Glomerular visceral epithelial cell (primary cell): ENCODE data around the gene CRTC2.

ENCODE experiments used
- DNase-seq: peaks from one replicate; pipeline ENCODE4 v3.0.0-alpha.2; 2016; ENCODE audit errors: extremely low spot score

The CRTC2 gene

GRCh38 chr1:153946622-153947241 lies 11.7 kb downstream of the CRTC2 start, which contains the start of gene DENND4B:
DENND4B (minus strand) TSS chr1:153946718; CDS start chr1:153944374, 2,344 bp downstream.
- DNase-seq, result peak; percentile 86

GRCh38 chr1:153945795-153946621 lies 12.4 kb downstream of the CRTC2 start:
- DNase-seq, result peak; percentile 70

- DNase-seq, result peak; percentile 14
Measured at GRCh38 chr1:153945131-153945794, 13.1 kb downstream of the CRTC2 start.

GRCh38 chr1:153944827-153945117 lies 13.6 kb downstream of the CRTC2 start:
- DNase-seq, result no peak

- DNase-seq, result no peak
Measured at GRCh38 chr1:153944005-153944826, 14.2 kb downstream of the CRTC2 start.

- DNase-seq, result no peak
Measured at GRCh38 chr1:153942766-153943549, 15.5 kb downstream of the CRTC2 start.

- DNase-seq, result no peak
Measured at GRCh38 chr1:153941826-153942725, 16.3 kb downstream of the CRTC2 start.

GRCh38 chr1:153940756-153941155 lies 17.7 kb downstream of the CRTC2 start:
- no peak for DNase-seq

GRCh38 chr1:153939476-153939875 lies 18.9 kb downstream of the CRTC2 start:
- DNase-seq, result no peak

- DNase-seq, result no peak
Measured at GRCh38 chr1:153938996-153939395, 19.4 kb downstream of the CRTC2 start.

- DNase-seq, result no peak
Measured at GRCh38 chr1:153937331-153937730, 21.1 kb downstream of the CRTC2 start.

GRCh38 chr1:153936011-153936802 lies 22.2 kb downstream of the CRTC2 start:
- DNase-seq, result no peak

- DNase-seq, result no peak
Measured at GRCh38 chr1:153934746-153935145, 23.7 kb downstream of the CRTC2 start.

- no peak for DNase-seq
Measured at GRCh38 chr1:153933955-153934354, 24.5 kb downstream of the CRTC2 start.

GRCh38 chr1:153933430-153933829 lies 25.0 kb downstream of the CRTC2 start:
- DNase-seq, result no peak

- no peak for DNase-seq
Measured at GRCh38 chr1:153932156-153933131, 26.0 kb downstream of the CRTC2 start.

GRCh38 chr1:153929981-153930948 lies 28.1 kb downstream of the CRTC2 start:
- DNase-seq, result no peak
